Fibroblast of skin of abdomen (primary cell): ENCODE results near the gene NCKAP5. TPM values are rescaled to one million over a fixed set of nuclear protein-coding genes. Genes with fewer than 3 reads are reported as not detected.

Experiments used
- DNase-seq: peaks from one replicate; pipeline ENCODE4 v3.0.0-alpha.2; 2013
- polyA plus RNA-seq, 2 experiments: library from polyadenylated mRNA; unstranded; fragments of 120-200 nt; gene quantifications; one replicate each; pipeline ENCODE4 v1.2.1, GENCODE V29; 2013; ENCODE audit not compliant: insufficient read length in 2 of 2

Gene NCKAP5
- polyA plus RNA-seq (2013, experiment 1 of 2; ENCODE audit: insufficient read length): 1.2 TPM
- 1.2 TPM for polyA plus RNA-seq (2013, experiment 2 of 2; ENCODE audit: insufficient read length)

DNA sequence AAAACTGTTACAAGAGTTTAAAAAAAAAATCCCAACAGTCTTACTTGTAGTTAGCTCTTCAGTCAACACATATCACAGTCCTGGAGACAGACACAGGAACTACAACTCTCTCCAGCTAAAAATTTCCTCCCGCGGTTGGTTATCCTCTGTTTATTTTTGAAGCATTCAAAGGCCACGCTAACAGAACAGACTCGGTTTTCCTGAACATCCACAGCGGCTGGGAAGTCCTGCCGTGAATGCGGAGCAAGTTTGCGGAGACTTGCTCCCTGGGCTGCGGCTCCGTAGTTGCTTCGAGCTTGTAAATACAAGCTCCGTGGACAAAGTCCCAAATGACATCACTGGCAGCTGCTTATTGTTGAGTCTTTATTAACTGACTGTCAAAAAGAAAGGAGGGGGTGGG lies at the start of gene NCKAP5:
TSS of gene NCKAP5 (minus strand) at position 292 of the 400 bp plus-strand sequence. CDS start 50,937 bp downstream, outside the sequence.
- DNase-seq: peak; percentile 35

DNA sequence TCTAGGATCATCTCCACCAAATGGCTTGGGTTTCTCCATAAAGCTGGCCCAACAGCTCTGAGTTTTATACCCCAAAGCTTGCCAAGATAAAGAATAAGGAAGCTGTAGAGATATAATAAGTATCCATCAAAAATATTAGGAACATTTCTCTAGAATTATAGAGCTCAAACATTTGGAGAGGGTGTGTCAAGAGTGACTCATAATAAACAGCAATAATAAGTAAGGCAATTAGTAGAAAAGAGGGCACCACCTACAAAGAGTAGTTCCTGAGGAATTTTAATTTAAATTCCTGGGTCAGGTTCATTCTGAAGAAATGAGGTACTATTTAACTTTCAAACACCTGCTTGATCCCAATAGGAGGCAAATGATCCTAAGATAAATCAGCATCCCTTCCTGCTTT lies 41.4 kb upstream of the NCKAP5 start:
- no peak for DNase-seq

DNA sequence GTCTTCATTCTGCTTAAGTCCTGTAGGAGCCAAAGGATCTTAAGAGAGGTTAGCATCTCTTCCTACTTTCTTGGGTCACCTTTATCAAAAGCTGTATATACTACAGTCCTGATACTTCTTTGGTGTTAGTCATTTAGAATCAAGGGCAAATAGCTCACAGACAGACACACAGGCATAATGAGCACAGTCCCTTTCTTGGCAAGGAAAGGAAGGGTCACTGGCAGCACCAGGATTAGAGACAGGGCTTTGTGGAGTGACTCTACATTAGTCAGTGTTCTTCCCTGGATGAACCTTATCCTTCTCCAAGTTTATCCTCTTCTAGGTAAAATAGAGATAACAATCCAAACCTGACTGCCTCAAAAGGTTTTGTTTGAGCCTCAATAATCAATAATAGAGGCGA lies 40.0 kb upstream of the NCKAP5 start:
- no peak for DNase-seq

- DNase-seq: peak; percentile 80
Measured at GRCh38 chr2:133607679-133608078, 39.4 kb upstream of the NCKAP5 start.

DNA sequence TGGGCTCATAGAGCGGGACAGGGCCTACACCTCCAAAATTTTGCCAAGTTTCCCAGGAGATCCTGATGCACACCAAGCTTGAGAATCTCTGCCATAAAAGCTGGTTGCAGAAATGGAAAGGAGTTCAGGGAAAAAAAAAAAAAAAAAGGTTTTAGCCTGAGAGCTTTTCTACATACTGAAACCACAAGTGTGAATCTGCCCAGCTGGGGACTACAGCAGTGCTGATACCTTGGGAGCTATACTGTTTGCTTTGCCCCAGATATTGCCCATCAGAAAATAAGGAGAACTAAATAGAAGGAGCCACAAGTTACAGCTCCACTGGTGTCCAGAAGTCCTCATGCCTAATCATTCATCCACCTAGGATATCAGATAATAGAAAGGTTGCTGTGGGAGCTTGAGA lies 38.4 kb upstream of the NCKAP5 start:
- DNase-seq: no peak

GRCh38 chr2:133605766-133606137 lies 37.5 kb upstream of the NCKAP5 start:
- DNase-seq: no peak

- peak; percentile 33 for DNase-seq
Measured at GRCh38 chr2:133605011-133605765, 36.9 kb upstream of the NCKAP5 start.

GRCh38 chr2:133603109-133603508 lies 34.8 kb upstream of the NCKAP5 start:
- DNase-seq: no peak

DNA sequence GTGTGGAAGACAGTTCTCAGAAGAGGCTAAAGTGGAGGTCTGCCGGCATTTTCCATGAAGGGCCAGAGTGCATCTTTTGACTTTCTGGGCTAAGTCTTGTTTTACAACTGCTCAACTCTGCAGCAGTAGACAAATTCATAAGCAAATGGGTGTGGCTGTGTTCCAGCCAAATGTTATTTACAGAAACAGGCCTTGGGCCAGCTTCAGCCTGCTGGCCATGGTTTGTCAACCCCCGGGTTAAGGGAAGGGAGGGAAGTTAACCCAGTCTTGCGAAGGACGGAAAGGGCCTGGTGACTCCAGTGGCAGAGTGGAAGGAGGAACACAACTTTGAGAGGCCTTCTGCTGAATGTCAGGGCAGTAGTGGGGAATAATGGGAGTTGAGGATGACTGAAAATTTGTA lies 34.3 kb upstream of the NCKAP5 start:
- DNase-seq: no peak

DNA sequence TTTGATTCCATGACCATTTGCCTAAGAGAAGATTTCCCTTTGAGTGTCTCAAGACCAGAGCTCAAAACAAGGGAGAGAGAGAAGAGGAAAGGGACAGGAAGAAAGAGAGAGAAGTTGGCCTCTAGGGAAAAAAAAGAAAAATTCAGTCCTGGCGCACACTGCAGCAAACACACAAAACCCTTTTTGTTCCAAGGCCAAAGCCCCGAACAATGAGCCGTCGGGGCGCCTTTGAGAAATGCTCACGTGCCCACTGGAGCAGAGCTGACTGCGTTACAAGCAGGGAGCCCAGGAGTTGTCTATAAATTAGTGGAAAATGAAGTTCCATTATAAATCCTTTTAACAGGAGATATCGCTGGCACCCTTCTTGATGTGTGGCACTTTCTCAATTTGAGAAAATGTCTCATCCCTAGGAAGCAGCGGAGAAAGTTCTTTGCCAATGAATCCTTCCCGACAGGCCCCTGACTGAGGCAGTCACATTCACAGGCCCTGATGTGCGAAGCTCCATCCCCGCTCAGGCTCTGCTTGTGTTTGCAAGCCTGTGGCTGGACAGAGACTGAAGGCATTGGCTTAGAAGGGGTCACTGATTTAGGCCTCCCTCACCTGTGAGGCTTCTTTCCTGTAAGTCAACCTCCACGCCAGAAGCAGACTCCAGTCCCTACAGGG lies 32.1 kb upstream of the NCKAP5 start:
- DNase-seq: no peak

- no peak for DNase-seq
Measured at GRCh38 chr2:133599811-133600210, 31.5 kb upstream of the NCKAP5 start.

DNA sequence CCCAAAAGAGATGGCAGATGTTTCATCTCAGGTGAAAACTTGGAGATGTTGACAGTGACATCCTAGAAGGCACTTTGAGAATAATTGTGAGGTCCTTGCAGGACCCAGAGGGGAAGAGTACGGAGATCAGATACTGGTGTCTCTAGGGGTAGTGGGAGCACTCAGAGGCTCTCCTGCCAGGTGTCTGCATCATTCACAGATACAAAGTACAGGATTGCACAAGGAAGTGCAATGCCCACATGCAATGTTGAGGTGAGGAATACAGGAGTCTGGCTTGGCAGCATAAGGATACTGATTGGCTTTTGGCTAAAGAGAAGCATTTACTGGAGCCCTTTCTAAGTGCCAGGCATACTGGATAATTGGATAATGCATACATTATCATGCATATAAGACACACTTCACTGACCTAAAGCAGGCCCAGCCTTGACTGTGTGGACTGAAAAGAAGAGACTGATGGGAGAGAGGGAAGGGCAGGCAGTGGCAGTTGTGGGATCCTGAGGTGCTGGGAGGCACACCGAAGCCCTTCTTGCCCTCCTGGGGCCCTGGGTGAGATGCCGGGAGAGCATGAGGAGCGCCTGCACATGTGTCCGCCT lies 31.0 kb upstream of the NCKAP5 start:
- no peak for DNase-seq

DNA sequence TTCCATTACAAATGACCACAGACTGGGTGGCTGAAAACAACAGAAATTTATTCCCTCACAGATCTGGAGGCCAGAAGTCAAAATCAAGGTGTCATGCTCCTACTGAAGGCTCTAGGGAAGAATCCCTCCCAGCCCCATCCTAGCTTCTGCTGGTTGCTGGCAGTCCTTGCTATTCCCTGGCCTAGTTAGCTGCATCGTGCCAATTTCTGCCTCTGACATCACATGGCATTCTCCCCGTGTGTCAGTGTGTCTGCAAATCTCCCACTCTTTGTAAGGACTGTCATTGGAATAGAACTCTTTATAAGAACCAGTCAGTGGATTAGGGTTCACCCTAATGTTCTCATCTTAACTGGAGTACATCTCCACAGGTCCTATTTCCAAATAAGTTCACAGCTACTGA lies 30.5 kb upstream of the NCKAP5 start:
- no peak for DNase-seq

DNA sequence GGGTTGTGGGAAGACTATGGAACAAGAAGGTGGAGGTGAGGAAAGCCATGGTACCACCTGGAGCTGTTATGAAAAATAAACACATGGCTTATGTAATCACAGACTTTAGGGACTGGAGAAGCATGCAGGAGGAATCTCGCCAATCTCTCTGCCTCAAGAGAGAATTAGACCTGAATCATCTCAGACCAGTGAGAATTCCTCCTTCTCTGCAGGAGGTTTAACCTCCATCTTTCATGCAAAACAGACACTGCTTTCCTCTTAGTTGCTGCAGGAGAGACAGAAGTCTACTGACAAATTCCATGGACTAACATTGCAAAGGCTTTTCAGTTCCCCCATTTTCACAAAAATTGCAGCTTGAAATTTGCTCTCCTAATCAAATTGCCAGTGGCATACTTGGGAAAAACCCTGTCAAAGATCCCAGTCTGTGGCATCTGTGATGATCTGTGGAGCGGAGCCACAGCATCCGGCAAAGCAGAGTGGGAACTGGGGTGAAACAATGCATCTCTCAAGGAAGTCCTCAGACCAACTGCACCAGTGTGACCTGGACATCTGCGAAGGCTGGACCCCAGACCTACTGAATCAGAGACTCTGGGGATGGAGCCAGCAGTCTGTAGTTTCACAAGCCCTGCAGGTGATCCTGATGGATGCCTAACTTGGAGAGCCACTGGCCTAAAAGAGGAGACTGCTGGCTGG lies 28.6 kb upstream of the NCKAP5 start:
- peak; percentile 36 for DNase-seq

- no peak for DNase-seq
Measured at GRCh38 chr2:133591164-133591563, 22.9 kb upstream of the NCKAP5 start.

GRCh38 chr2:133589456-133589855 lies 21.2 kb upstream of the NCKAP5 start:
- DNase-seq: no peak

- DNase-seq: no peak
Measured at GRCh38 chr2:133588144-133588543, 19.9 kb upstream of the NCKAP5 start.

- DNase-seq: no peak
Measured at GRCh38 chr2:133586978-133587377, 18.7 kb upstream of the NCKAP5 start.

GRCh38 chr2:133581010-133581760 lies 12.9 kb upstream of the NCKAP5 start:
- DNase-seq: peak; percentile 27

- peak; percentile 36 for DNase-seq
Measured at GRCh38 chr2:133579274-133579673, 11.0 kb upstream of the NCKAP5 start.

DNA sequence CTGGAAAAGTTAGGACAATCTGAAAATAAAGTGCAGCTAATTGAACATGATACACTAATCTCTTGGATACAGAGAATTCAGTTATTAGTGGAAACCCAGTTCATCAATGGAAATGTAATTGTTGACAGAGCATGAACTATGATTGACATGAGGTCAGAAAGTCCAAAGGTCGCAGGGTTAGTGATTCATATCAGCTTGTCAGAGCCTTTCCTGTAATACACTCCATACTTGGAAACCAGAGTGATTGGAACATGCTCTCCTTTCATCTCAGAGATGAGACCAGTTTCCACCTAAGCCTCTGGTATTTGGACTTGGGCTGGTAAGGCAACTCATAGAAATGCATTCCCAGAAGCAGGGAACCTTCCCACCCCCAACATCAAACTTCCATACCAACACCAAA lies 8.5 kb upstream of the NCKAP5 start:
- no peak for DNase-seq

GRCh38 chr2:133574620-133575019 lies 6.4 kb upstream of the NCKAP5 start:
- DNase-seq: no peak
